ENCODE results near the gene KRT78.
"Not testable (repeated sequence)": the region's sequence is repeated elsewhere in the genome, so short reads cannot be mapped to it uniquely, and the experiment has no call there.

KRT78 gene, protein sequence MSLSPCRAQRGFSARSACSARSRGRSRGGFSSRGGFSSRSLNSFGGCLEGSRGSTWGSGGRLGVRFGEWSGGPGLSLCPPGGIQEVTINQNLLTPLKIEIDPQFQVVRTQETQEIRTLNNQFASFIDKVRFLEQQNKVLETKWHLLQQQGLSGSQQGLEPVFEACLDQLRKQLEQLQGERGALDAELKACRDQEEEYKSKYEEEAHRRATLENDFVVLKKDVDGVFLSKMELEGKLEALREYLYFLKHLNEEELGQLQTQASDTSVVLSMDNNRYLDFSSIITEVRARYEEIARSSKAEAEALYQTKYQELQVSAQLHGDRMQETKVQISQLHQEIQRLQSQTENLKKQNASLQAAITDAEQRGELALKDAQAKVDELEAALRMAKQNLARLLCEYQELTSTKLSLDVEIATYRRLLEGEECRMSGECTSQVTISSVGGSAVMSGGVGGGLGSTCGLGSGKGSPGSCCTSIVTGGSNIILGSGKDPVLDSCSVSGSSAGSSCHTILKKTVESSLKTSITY

DNA sequence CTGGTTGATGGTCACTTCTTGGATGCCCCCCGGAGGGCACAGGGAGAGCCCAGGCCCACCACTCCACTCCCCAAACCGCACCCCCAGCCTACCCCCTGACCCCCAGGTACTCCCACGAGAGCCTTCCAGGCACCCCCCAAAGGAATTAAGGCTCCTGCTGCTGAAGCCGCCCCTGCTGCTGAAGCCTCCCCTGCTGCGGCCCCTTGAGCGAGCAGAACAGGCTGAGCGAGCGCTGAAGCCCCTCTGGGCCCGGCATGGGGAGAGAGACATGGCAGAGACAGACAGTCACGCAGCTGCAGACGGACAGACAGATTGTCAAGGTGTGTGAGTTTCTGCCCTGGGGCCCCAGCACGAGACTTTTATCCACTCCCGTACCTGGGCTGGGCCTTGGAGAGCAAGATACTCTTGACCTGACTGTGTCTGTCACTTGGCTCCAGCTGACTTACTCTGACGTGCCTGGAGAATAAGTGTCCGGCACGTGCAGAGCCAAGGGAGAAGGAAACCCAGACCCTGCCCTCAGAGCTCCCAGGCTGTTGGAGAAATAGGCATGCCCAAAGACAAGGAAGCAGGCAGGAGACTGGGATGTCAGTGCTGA is at the start of gene KRT78:
TSS of gene KRT78 (minus strand) at position 334 of the 595 bp plus-strand sequence. CDS start at position 270, 64 bp downstream.
- no peak for DNase-seq (ENCODE audit: low read depth, low spot score)

DNA sequence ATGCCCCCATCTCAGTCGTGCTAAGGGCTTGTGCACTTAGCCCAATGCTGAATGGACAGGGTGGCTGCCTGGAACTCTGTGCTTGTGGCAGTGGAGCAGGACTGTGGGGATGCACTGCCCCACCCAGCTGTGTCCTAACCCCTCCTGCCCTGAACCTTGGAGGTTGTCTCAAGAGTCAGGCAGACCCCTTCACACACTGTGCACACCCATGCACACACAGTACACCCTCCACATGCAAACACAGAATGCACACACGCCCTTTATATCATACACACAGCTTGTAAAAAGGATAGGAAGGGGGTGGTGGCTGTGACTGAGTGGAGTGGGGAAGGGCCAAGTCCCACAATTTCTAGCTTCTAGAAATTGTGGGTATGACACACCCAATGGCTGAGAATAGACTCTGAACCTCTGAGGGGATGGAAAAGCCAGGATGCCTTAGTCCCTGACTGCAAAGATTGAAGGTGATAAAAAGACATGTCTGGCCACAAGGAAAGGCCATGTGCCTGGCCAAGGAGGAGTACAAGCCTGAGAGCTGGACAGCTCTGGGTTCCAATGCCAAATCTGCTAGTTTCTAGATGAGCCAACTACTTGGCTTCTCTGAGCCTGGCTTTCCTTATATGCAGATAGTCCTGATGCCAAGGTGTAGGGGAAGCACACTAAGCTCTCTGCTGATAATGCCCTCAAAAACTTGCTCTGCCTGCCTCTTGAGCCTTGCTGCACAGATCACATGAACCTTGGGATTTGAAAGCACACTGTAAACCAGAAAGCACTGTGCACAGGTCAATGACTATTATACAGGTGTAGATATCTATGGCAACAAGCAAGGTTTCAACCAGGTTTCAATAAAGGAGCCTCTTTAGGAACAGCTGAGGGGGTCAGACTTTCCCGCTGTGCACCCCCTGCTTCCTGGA is 47.7 kb upstream of the KRT78 start:
- no peak for DNase-seq (ENCODE audit: low read depth, low spot score)

DNA sequence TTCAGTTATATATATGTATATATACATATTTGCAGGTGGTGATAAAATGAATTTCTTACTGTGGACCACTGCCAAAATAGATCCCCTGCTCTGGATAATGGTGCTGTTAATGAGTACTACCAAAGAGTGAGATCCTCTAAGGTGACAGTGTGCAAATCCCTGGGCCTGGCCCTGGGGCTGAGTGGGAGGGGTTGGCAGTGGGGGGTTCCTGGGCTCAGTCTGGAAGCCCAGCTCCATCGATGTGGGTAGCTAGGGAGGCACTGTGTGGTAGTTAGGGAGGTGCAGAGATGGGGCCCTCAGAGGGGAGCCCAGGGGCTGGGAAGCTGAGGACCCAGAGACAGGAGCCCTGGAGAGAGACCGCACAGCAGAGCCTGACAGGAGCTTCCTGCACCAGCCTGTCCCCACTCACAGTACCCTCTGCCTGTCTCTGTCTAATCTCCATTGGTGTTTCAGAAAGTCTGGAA is 47.0 kb upstream of the KRT78 start:
- no peak for DNase-seq (ENCODE audit: low read depth, low spot score)

DNA sequence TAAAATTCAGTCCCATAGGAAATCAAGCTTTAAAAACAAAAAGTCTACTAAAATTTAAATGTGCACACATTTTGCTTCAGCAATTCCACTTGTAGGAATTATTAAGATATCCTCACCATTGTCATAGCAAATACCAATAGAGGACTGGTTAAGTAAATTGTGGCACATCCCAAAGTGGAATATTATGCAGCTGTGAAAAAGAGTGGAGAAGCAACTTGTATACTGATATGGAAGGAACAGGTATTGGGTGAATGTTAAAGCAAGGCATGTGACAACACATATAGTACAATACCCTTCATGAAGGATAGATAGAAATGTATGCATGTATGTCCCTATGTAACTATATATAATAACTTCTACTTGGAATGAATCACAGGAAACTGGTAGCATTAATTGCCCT is 44.2 kb upstream of the KRT78 start:
- DNase-seq (ENCODE audit: low read depth, low spot score) = no peak

DNA sequence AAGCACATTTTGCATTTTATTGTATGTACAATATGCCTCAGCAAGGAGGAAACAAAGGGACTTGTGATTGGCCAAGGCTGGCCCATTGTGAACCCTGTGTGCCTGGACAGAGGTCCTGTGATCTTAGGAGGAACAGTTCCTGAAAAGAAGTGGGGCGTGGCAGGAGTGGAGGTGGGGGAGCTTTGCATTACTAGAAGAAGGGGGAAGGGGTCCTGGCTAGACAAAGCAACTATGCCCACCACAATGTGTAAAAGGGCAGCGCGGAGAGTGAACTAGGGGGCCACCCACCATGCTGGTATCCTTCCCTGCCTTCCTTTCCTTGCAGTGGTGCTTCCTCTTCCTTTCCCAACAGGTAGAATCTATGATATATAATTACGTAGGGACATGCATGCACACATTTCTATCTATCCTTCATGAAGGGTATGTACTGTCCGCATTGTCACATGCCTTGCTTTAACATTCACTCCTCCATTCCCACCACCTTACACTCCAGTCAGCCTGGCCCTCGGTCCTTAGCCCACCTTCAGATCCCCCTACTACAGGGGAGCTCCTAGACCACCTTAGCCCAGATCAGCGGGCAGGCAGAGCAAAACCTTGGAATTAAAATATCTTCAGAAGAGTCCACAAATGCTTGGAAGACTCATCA is 43.5 kb upstream of the KRT78 start:
- DNase-seq (ENCODE audit: low read depth, low spot score) = no peak

DNA sequence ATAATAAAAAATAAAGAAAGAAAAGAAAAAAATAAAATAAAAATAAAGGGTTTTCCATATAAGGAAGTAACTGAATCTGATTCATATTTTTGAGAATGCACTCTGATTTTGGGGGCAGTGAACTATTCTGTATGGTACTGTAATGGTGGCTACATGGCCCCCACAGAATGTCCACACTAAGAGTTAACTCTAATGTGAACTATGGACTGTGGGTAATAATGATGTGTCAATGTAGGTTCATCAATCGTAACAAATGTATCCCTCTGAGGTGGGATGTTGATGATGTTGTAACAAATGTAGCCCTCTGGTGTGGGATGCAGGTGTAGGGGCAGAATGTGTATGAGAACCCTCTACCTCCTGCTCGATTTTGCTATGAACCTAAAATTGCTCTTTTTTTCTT is 42.2 kb upstream of the KRT78 start:
- no peak for DNase-seq (ENCODE audit: low read depth, low spot score)

DNA sequence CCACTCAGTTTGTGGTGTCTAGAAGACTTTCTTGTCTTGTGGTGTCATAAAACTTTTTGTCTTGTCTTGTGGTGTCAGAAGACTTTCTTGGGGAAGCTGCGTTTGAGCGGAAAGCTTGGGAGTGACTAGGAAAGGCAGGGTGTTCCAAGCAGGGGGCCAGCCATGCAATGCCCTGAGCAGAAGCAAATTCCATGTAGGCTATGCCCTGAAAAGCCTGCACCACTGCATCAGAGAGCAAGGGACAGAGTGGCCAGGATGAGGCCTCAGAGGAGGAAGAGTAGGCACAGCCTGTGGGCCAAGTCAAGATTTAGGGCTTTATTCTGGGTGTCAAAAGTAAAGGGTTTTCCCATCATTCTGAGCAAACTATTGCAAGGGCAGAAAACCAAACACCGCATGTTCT is 41.6 kb upstream of the KRT78 start:
- DNase-seq (ENCODE audit: low read depth, low spot score) = no peak

DNA sequence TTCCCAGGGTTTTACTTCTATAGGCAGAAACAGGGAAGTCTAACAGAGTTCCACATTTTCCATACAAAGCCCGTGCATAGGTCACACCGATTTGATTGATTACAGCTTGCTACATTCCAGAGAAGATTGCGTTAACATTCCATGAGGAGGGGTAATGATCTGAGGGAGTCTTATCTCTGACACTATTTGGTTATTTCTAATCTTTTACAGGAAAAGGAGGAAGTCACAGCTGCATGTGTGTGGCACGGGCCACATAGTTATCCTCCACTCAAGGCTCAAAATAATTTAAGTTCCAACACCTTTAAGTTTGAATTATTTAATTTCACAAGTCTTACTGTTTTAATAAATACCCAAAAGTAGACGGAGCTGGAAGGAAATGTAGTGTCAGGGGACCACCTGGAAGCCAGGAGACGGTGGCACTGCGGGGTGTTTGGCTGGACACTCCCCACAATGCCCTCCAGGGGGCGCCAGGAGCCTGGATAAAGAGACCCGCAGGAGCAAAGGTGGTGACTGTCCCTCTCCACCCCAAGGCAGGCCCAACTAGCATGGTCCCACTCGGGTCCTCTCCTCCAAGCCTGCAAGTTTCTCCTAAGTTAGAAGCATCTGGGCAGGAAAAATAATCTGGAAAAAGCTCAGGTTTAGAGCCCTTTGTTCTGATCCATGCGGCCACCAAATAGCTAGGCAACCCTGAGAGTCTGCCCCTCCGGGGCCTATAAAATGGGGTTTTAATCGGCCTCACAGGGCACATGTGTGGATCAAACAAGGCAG is 35.9 kb upstream of the KRT78 start:
- no peak for DNase-seq (ENCODE audit: low read depth, low spot score)

DNA sequence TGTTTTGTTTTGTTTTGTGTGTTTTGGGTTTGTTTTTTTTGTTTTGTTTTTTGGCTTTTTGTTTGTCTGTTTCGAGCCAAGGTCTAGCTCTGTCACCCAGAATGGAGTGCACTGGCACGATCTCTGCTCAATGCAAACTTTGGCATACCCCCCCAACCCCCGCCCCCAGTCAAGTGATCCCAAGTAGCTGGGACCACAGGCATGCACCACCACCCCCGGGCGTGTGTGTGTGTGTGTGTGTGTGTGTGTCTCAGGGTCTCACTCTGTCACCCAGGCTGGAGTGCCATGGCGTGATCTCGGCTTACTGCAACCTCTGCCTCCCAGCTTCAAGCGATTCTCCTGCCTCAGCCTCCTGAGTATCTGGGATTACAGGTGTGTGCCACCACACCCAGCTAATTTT is 31.7 kb upstream of the KRT78 start:
- not testable (repeated sequence) for DNase-seq (ENCODE audit: low read depth, low spot score)

DNA sequence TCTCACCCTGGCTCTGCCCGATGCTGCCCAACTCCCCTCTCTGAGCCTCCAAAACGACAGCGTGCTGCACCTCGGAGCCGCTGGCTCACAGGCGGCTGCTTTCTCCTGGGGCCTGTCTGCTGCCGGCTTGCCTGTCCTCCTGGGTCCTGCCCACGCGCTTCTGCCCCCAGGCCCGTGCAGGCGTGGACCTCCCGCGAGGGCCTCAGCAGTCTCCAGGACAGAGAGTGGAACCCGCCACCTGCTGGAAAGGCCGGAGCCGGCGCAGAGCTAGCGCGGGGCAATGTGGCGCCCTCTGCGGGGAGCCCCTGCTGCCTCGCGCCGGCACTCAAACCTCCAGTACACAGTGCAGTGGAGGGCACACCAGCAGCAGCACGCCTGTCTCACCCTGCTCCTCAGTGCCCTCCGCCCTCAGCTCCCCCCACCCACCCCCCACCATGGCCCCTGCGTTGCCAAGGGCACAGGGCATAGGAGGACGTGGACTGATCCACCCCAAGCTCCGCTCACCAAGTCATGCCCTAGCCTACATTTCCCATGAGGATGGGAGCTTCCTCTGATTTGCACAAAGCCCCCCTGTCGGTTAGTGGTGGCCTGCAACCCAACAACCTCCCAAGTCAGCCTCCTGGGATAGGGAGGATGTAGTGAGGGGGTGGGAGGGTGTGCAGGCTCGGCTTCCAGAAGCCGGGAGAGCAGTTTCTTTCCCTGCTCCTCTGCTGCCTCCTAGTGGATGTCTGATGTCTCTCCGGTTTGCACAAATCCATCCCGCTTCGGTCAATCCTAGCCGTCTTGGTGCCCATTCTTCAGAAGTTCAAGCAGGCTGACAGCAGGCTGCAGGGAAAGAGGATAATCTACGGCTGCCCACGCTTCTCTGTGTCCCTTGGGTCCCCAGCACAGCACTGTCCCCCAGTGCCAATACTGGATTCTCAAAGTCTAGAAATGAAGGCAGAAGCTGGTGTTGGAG is 30.9 kb upstream of the KRT78 start:
- peak; percentile 68 for DNase-seq (ENCODE audit: low read depth, low spot score)

DNA sequence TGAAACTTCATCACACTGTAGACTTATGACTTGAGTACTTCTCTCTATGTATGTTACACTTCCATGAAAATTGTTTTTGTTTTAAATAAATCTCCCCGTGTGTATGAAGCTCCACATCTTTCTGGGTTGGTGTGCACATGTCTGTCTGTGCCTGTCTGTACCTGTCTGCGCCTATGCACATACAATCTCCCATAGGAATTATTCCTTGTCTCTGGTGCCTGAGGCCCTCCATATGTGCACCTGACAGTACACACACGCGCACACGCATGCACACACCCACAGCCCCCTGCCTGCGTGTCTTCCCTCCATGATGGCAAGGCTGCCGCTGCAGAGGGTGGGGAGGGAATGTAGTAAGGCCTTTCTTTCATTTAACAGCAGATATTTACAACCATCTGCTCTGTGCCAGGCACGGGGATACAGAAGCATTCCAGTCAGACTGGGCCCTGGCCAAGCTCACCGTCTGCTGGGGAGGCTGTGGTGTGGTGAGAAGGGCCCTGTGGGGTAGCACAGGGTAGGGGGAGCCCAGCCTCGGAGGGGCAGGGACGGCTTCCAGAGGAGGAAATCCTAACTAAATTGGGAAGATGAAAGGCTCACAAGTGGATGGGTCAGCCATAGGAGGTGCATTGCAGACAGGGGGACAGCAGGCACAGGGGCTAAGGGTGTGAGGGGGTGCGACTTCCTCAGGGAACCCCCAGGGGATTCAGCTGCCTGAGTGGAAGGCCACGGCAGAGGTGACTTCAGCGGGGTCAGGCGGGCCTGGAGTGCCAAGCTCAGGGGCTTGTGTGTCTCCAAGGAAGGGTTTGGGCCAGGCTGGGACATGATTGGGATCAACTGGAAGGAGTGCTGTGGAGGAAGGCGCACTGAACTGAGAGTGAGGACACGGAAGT is 30.0 kb upstream of the KRT78 start:
- no peak for DNase-seq (ENCODE audit: low read depth, low spot score)

DNA sequence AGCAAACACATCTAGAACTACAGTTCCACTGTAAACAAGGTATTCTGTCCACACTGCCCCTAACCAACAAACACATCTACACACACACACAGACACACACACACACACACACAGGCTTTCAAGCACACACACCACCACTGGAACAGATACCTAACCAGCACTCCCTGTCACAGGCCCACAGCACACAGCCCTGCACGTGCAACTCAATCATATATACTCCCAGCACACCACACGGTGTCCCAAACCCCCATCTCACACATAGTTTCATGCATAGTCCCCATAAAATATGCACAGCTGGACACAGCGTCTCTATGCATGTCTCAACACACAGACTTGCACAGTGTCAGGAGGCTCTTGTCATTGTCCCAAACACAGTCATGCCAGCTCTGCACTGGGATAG is 28.4 kb upstream of the KRT78 start:
- DNase-seq (ENCODE audit: low read depth, low spot score) = no peak

DNA sequence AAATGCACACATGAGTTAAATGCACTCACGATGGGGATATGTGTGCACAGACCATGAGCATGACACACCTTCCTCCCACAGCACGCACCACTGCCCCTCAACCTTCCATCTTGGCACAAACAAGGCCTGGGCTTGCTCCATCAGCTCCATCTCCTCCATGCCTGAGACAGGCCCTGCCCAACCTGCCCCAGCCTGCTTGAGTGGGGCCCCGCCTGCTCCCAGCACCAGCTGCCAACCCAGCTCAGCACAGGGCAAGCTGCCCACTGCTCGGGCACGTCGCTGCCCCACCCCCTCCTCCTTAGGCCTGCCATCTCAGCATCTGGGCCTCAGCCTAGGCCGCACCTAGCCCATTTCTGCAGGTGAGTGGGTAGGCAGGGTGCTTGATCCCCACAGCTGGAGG is 27.6 kb upstream of the KRT78 start:
- DNase-seq (ENCODE audit: low read depth, low spot score) = no peak

DNA sequence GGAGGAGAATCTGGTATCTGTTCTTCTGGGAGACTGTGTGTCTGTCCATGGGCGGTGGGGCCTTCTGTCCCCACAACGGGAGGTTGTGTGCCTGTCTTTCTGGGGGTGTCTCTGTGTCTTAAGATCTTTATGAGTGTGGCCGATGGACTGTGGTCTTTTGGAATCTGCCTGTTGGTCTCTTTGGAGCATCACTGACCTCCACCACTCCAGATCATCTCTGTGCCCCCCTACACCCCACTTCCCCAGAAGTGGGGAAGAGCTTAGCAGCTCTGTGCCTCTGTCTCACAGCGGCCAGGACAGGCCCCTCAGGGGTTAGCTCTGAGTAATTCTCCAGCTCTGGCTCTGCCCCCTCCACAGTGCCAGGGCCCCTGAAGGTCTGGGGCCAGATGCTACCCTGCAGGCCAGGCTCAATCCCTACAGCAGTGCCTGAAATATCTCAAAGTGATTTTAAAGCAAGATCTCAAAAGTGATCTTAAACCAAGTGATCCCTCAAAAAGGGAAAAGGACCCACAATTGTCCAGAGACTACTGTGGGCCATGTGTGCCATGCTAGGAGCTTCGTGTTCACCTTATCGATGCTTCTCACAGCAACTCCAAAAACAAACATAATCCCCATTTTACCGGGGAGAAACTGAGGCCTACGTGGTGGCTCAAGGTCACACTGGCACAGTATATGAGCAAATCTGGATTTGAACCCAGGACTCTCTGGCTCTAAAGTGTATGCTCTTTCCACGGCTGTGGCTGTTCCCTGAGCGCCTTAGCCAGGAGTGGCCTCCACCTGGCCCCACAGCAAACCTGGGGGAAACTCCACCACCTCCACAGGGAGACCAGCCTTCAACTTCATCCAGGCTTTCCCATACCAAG is 26.0 kb upstream of the KRT78 start:
- no peak for DNase-seq (ENCODE audit: low read depth, low spot score)

DNA sequence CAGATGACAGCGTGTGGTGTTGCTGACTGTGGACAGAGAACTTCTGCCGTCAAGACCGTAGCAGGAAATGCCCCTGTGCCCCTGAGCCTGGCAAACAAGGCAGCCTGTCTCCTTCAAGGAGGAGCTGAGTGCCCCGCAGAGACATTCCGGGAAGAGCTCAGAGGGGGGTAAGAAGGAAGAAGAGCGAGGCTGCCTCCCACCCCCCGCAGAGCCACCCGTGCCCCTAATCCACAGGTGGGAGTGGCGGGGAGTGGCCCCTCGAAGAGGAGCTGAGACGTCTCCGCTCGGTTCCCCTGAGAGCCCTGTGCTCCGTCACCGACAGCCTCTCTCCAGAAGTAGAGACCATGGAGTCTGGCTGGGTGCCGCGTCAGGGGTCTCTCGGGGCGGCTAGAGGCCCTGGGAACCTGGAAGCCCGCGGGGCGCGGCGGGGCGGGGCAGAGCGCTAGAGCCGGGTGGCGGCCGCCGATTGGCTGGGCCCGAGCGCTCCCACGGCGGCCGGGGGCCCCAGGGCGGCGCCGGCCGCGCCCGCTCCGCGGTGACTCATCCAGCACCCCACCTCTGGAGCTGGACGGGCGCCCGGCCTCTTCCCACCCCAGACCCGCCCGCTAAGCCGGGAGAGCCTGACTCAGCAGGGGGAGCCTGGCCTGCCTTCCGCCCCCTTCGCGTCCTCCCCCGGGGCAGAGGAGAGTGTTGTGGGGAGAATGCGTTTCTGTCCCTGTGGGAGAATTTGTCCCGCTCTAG is 25.2 kb upstream of the KRT78 start:
- peak; percentile 76 for DNase-seq (ENCODE audit: low read depth, low spot score)

DNA sequence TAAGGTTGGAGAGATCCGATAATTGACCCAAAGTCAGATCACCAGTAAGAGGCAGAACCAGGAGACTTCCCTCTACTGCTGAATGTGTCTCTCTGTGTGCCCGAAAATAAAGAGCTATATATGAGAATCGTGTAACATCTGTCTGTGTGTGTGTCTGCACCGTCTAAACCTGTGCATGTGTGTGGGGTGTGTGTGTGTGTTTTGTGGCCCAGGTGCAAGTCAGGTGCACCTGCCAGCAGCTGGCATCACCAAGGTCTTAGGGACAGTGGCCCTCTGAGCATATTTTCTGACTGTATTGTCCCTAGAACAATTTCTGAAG is 24.7 kb upstream of the KRT78 start:
- DNase-seq (ENCODE audit: low read depth, low spot score) = no peak
